Karpas-422 (cell line): Measurements from ENCODE around the gene MSTN. TPM values are rescaled to one million over a fixed set of nuclear protein-coding genes. Genes with fewer than 3 reads are reported as not detected.

Experiments used
- DNase-seq: peaks from one replicate; pipeline ENCODE4 v3.0.0-alpha.2; 2015
- H2AFZ ChIP-seq: fragments of 200-600 bp; sonication (generic); 2 replicates; pipeline ENCODE4 v1.6.1; 2014; ENCODE audit warnings: antibody characterized with exemption, low read length, mixed read lengths
- H3K27ac ChIP-seq: fragments of 200-600 bp; sonication (generic); 2 replicates; pipeline ENCODE4 v1.5.1; 2014; ENCODE audit warnings: mild to moderate bottlenecking, low read length, moderate library complexity
- H3K27me3 ChIP-seq: fragments of 200-600 bp; sonication (generic); 2 replicates; pipeline ENCODE4 v1.6.1; 2014; ENCODE audit warnings: low read length, mixed read lengths
- H3K36me3 ChIP-seq: fragments of 200-600 bp; sonication (generic); 2 replicates; pipeline ENCODE4 v1.6.1; 2014; ENCODE audit warnings: low read length, mixed read lengths; ENCODE audit not compliant: insufficient read depth
- H3K4me1 ChIP-seq: fragments of 200-600 bp; sonication (generic); 2 replicates; pipeline ENCODE4 v1.6.1; 2014; ENCODE audit warnings: mild to moderate bottlenecking, low read length, mixed read lengths
- H3K4me2 ChIP-seq: fragments of 200-600 bp; sonication (generic); 2 replicates; pipeline ENCODE4 v1.6.1; 2014; ENCODE audit warnings: low read length, low read depth, mild to moderate bottlenecking; ENCODE audit not compliant: poor library complexity, severe bottlenecking
- H3K4me3 ChIP-seq: fragments of 200-600 bp; sonication (generic); 2 replicates; pipeline ENCODE4 v1.5.1; 2014; ENCODE audit warnings: mild to moderate bottlenecking, antibody characterized with exemption, low read length, mixed read lengths
- H3K79me2 ChIP-seq: fragments of 200-600 bp; sonication (generic); 2 replicates; pipeline ENCODE4 v1.6.1; 2014; ENCODE audit warnings: mild to moderate bottlenecking, low read length, mixed read lengths
- H3K9ac ChIP-seq: fragments of 200-600 bp; sonication (generic); 2 replicates; pipeline ENCODE4 v1.6.0; 2014; ENCODE audit warnings: low read length
- H3K9me2 ChIP-seq: fragments of 200-600 bp; sonication (generic), shearing (Covaris generic); replicated peaks from 2 replicates; pipeline ENCODE4 v1.6.0; 2014; ENCODE audit warnings: mild to moderate bottlenecking, low read length, moderate library complexity; ENCODE audit not compliant: insufficient read depth
- H3K9me3 ChIP-seq: fragments of 300-700, 200-600 bp; sonication (generic); 2 replicates; pipeline ENCODE4 v1.6.1; 2014; ENCODE audit warnings: low read length, mixed read lengths
- H4K20me1 ChIP-seq: fragments of 200-600 bp; sonication (generic); 2 replicates; pipeline ENCODE4 v1.6.1; 2014; ENCODE audit warnings: mild to moderate bottlenecking, antibody characterized with exemption, low read length, low read depth; ENCODE audit not compliant: insufficient read depth
- total RNA-seq: library from RNA; depleted of rRNA; stranded (reverse); fragments of >200 nt; shearing (Covaris generic); gene quantifications from 2 replicates; pipeline ENCODE4 v1.2.3, GENCODE V29; 2014; ENCODE audit warnings: low replicate concordance

Gene MSTN
- total RNA-seq, 1 experiment from 2014 or later, result 0.22 TPM

- DNase-seq, result no peak
- H3K79me2 ChIP-seq, result no peaks in the 10 kb centered on the region
- H2AFZ ChIP-seq, result no peak overlapping the region
- no peak overlapping the region for H3K27ac ChIP-seq
- H3K9me2 ChIP-seq, result no peaks in the 10 kb centered on the region
- no peak overlapping the region for H3K4me2 ChIP-seq
- no peaks in the 10 kb centered on the region for H3K27me3 ChIP-seq
- H3K4me3 ChIP-seq, result no peak overlapping the region
- H4K20me1 ChIP-seq, result no peaks in the 10 kb centered on the region
- no peak overlapping the region for H3K9ac ChIP-seq
- no peaks in the 10 kb centered on the region for H3K9me3 ChIP-seq
- H3K4me1 ChIP-seq, result no peaks in the 10 kb centered on the region
- no peaks in the 10 kb centered on the region for H3K36me3 ChIP-seq
Measured at GRCh38 chr2:190062053-190062452, 476 bp downstream of the MSTN start.

GRCh38 chr2:190060626-190061025 lies 1.9 kb downstream of the MSTN start:
- Histone ChIP-seq H3K79me2 (no peaks in the 10 kb centered on the region), H3K27me3 (no peaks in the 10 kb centered on the region), H3K9me2 (no peaks in the 10 kb centered on the region), H3K4me1 (no peaks in the 10 kb centered on the region), H2AFZ (no peak overlapping the region), H4K20me1 (no peaks in the 10 kb centered on the region), H3K4me2 (no peak overlapping the region), H3K27ac (no peak overlapping the region), H3K9ac (no peak overlapping the region), H3K4me3 (no peak overlapping the region), H3K36me3 (no peaks in the 10 kb centered on the region), H3K9me3 (no peaks in the 10 kb centered on the region)
- no peak for DNase-seq

- Histone ChIP-seq H3K9ac (no peak overlapping the region), H4K20me1 (no peaks in the 10 kb centered on the region), H3K9me2 (no peaks in the 10 kb centered on the region), H3K9me3 (no peaks in the 10 kb centered on the region), H3K4me2 (no peak overlapping the region), H3K27ac (no peak overlapping the region), H3K36me3 (no peaks in the 10 kb centered on the region), H3K4me1 (no peaks in the 10 kb centered on the region), H2AFZ (no peak overlapping the region), H3K27me3 (no peaks in the 10 kb centered on the region), H3K4me3 (no peak overlapping the region), H3K79me2 (no peaks in the 10 kb centered on the region)
- no peak for DNase-seq
Measured at GRCh38 chr2:190060019-190060418, 2.5 kb downstream of the MSTN start.

GRCh38 chr2:190053426-190053825 lies 9.1 kb downstream of the MSTN start:
- no peaks in the 10 kb centered on the region for H3K79me2 ChIP-seq
- H3K4me1 ChIP-seq, result no peaks in the 10 kb centered on the region
- H3K36me3 ChIP-seq, result no peaks in the 10 kb centered on the region
- no peak overlapping the region for H3K4me3 ChIP-seq
- DNase-seq, result no peak
- no peaks in the 10 kb centered on the region for H3K27me3 ChIP-seq
- H3K4me2 ChIP-seq, result no peak overlapping the region
- H2AFZ ChIP-seq, result no peak overlapping the region
- no peaks in the 10 kb centered on the region for H3K9me3 ChIP-seq
- no peak overlapping the region for H3K9ac ChIP-seq
- no peaks in the 10 kb centered on the region for H3K9me2 ChIP-seq
- no peak overlapping the region for H3K27ac ChIP-seq
- no peaks in the 10 kb centered on the region for H4K20me1 ChIP-seq

- Histone ChIP-seq H3K79me2 (no peaks in the 10 kb centered on the region), H3K9ac (no peak overlapping the region), H2AFZ (no peak overlapping the region), H3K9me2 (no peaks in the 10 kb centered on the region), H3K4me1 (no peaks in the 10 kb centered on the region), H3K9me3 (no peaks in the 10 kb centered on the region), H3K36me3 (no peaks in the 10 kb centered on the region), H3K27ac (no peak overlapping the region), H3K4me3 (no peak overlapping the region), H4K20me1 (no peaks in the 10 kb centered on the region), H3K4me2 (no peak overlapping the region), H3K27me3 (no peaks in the 10 kb centered on the region)
- no peak for DNase-seq
Measured at GRCh38 chr2:190052307-190052706, 10.2 kb downstream of the MSTN start.

GRCh38 chr2:190051223-190051622 lies 11.3 kb downstream of the MSTN start:
- Histone ChIP-seq H3K36me3 (no peaks in the 10 kb centered on the region), H2AFZ (no peak overlapping the region)

GRCh38 chr2:190050001-190050400 lies 12.5 kb downstream of the MSTN start:
- Histone ChIP-seq H3K4me3 (no peak overlapping the region), H3K27me3 (no peaks in the 10 kb centered on the region), H2AFZ (no peak overlapping the region), H3K4me2 (no peak overlapping the region), H3K79me2 (no peaks in the 10 kb centered on the region), H3K36me3 (no peaks in the 10 kb centered on the region), H4K20me1 (no peaks in the 10 kb centered on the region), H3K9me2 (no peaks in the 10 kb centered on the region), H3K27ac (no peak overlapping the region), H3K9ac (no peak overlapping the region), H3K4me1 (no peaks in the 10 kb centered on the region), H3K9me3 (no peaks in the 10 kb centered on the region)
- DNase-seq, result no peak

More at GRCh38 chr2:190051223-190051622, 11.3 kb downstream of the MSTN start:
- no peaks in the 10 kb centered on the region for H3K9me3 ChIP-seq
- H3K79me2 ChIP-seq, result no peaks in the 10 kb centered on the region
- no peak overlapping the region for H3K4me3 ChIP-seq
- H3K27ac ChIP-seq, result no peak overlapping the region
- no peaks in the 10 kb centered on the region for H3K9me2 ChIP-seq
- no peaks in the 10 kb centered on the region for H3K27me3 ChIP-seq
- no peaks in the 10 kb centered on the region for H4K20me1 ChIP-seq
- no peak for DNase-seq
- H3K9ac ChIP-seq, result no peak overlapping the region
- H3K4me2 ChIP-seq, result no peak overlapping the region
- H3K4me1 ChIP-seq, result no peaks in the 10 kb centered on the region

- H3K4me1 ChIP-seq, result no peaks in the 10 kb centered on the region
- H4K20me1 ChIP-seq, result no peaks in the 10 kb centered on the region
- no peak for DNase-seq
- H3K27me3 ChIP-seq, result no peaks in the 10 kb centered on the region
- H3K79me2 ChIP-seq, result no peaks in the 10 kb centered on the region
- no peak overlapping the region for H3K4me2 ChIP-seq
- no peak overlapping the region for H3K27ac ChIP-seq
- no peaks in the 10 kb centered on the region for H3K9me2 ChIP-seq
- no peak overlapping the region for H2AFZ ChIP-seq
- H3K36me3 ChIP-seq, result no peaks in the 10 kb centered on the region
- no peak overlapping the region for H3K9ac ChIP-seq
- no peak overlapping the region for H3K4me3 ChIP-seq
- no peaks in the 10 kb centered on the region for H3K9me3 ChIP-seq
Measured at GRCh38 chr2:190044866-190045265, 17.7 kb downstream of the MSTN start.

- Histone ChIP-seq H3K4me1 (no peaks in the 10 kb centered on the region), H3K9ac (no peak overlapping the region), H3K27me3 (no peaks in the 10 kb centered on the region)
Measured at GRCh38 chr2:190043441-190043840, 19.1 kb downstream of the MSTN start.

More at GRCh38 chr2:190043441-190043840, 19.1 kb downstream of the MSTN start:
- Histone ChIP-seq H4K20me1 (no peaks in the 10 kb centered on the region), H2AFZ (no peak overlapping the region), H3K9me2 (no peaks in the 10 kb centered on the region), H3K79me2 (no peaks in the 10 kb centered on the region), H3K4me3 (no peak overlapping the region), H3K9me3 (no peaks in the 10 kb centered on the region), H3K27ac (no peak overlapping the region), H3K4me2 (no peak overlapping the region), H3K36me3 (no peaks in the 10 kb centered on the region)
- no peak for DNase-seq
